CD4-positive, alpha-beta T cell (primary cell): ENCODE measurements around the gene NR3C2. TPM values are rescaled to one million over a fixed set of nuclear protein-coding genes. Genes with fewer than 3 reads are reported as not detected.

ENCODE experiments used
- ATAC-seq: fragments of 200-7000 bp; cut with Tn5 transposase; one replicate; pipeline ENCODE4 v1.10.0; 2022; ENCODE audit warnings: mild to moderate bottlenecking; ENCODE audit not compliant: poor library complexity
- CTCF ChIA-PET: fragments of 350-600 bp; sonication (Branson Sonifier 250); formaldehyde crosslinking; loops from one replicate; lab custom pipeline; 2021; ENCODE audit warnings: antibody characterized with exemption, inconsistent platforms; lab: Charles Lee
- POLR2A ChIA-PET: fragments of 350-600 bp; sonication (Branson Sonifier 250); formaldehyde crosslinking; loops from one replicate; lab custom pipeline; 2021; ENCODE audit warnings: antibody characterized with exemption, inconsistent platforms; lab: Charles Lee
- DNase-seq, 14 experiments: peaks; one replicate each; pipeline ENCODE4 v3.0.0-alpha.2; 2013 to 2020; ENCODE audit warnings: mixed read lengths in 2 of 14
- H3K27ac ChIP-seq, 2 donors: one replicate each; pipeline versions ENCODE4 v1.5.1 to v1.7.0; 2013; ENCODE audit warnings: low read length in 2 of 2, low read depth in 1 of 2, mild to moderate bottlenecking in 1 of 2
- H3K27me3 ChIP-seq, 2 experiments: 1 replicate in 1 of 2; 2 replicates in 1 of 2; pipeline versions ENCODE4 v1.6.1 to v1.7.0; 2013; ENCODE audit warnings: low read length in 2 of 2, control low read depth in 1 of 2, mild to moderate bottlenecking in 1 of 2, moderate library complexity in 1 of 2; ENCODE audit not compliant: insufficient read depth in 2 of 2, control insufficient read depth in 1 of 2
- H3K36me3 ChIP-seq: one replicate; pipeline ENCODE4 v1.6.1; 2013; ENCODE audit warnings: low read length, control low read depth; ENCODE audit not compliant: insufficient read depth
- H3K4me1 ChIP-seq: one replicate; pipeline ENCODE4 v1.6.1; 2013; ENCODE audit warnings: low read length, control low read depth; ENCODE audit not compliant: insufficient read depth
- H3K4me3 ChIP-seq: one replicate; pipeline ENCODE4 v1.5.1; 2013; ENCODE audit warnings: mild to moderate bottlenecking, low read length, moderate library complexity
- H3K9me3 ChIP-seq, 2 experiments: 1 replicate in 1 of 2; 2 replicates in 1 of 2; pipeline versions ENCODE4 v1.6.1 to v1.7.0; 2013; ENCODE audit warnings: low read length in 2 of 2, mild to moderate bottlenecking in 2 of 2, control low read depth in 1 of 2, moderate library complexity in 1 of 2; ENCODE audit not compliant: control insufficient read depth in 1 of 2, insufficient read depth in 1 of 2
- H3K27ac Mint-ChIP-seq: one replicate; pipeline ENCODE4 v1.8.0; 2020; ENCODE audit warnings: mixed read lengths
- H3K27me3 Mint-ChIP-seq: one replicate; pipeline ENCODE4 v1.8.0; 2021; ENCODE audit warnings: mixed read lengths
- H3K36me3 Mint-ChIP-seq: one replicate; pipeline ENCODE4 v1.8.0; 2021; ENCODE audit warnings: low read depth, mixed read lengths
- H3K4me1 Mint-ChIP-seq: one replicate; pipeline ENCODE4 v1.8.0; 2021; ENCODE audit warnings: low read depth, mixed read lengths
- H3K4me3 Mint-ChIP-seq: one replicate; pipeline ENCODE4 v1.8.0; 2020; ENCODE audit warnings: mild to moderate bottlenecking, mixed read lengths
- H3K9me3 Mint-ChIP-seq: one replicate; pipeline ENCODE4 v1.8.0; 2020; ENCODE audit warnings: mixed read lengths
- intact Hi-C, 2 experiments: fragments of 100-400 bp; cut with DNase I in 1 of 2; cut with micrococcal nuclease in 1 of 2; formaldehyde crosslinking; loops; one replicate each; pipeline versions ENCODE4 v1.15.1 to v1.9.0; 2023 to 2025; cut with DNase I, micrococcal nuclease
- total RNA-seq, 174 experiments: library from RNA in 2 of 174; stranded (reverse) in 2 of 174; gene quantifications; one replicate each; pipeline ENCODE4 v1.2.3 and lab custom pipeline; 2021 to 2026
- TF ChIP-seq, protein P1 (sequence below): fragments of 200-600 bp; IDR thresholded peaks from one replicate; pipeline ENCODE4 v1.8.0; 2022; ENCODE audit warnings: antibody characterized with exemption, mild to moderate bottlenecking

The NR3C2 gene
- total RNA-seq, 2 experiments from 2014 or later = 31.6 to 35.0 TPM

DNA sequence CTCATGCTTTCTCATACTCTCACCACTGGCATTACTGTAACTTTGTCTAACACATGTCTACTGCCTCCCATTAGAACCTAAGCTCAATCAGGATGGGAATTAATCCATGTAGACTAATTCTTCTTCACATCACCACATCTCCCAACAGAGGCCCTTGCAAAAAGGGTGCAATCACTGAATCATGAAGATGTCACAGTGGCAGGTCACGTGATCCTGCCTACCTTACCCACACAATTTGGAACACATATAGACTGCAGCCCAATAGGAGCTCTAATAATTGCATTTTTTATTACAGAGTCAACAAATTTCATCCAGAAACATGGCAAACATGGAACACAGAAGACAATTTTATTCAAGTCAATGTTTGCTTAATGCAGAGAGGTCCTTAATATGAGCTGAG is 146.6 kb downstream of the NR3C2 start:
- no peak for DNase-seq
- Histone ChIP-seq H3K27me3 (no peaks in the 10 kb centered on the region), H3K27ac (no peak overlapping the region), H3K4me3 (no peak overlapping the region), H3K9me3 (peaks cover 0 to 5% of the 10 kb centered on the region in 2 experiments), H3K4me1 (no peaks in the 10 kb centered on the region), H3K36me3 (no peaks in the 10 kb centered on the region)
- no peaks in the 10 kb centered on the region for H3K27me3 Mint-ChIP-seq
- POLR2A ChIA-PET = no interaction called here
- no peak for ATAC-seq
- H3K36me3 Mint-ChIP-seq = peaks cover 16% of the 10 kb centered on the region
- no peak overlapping the region for H3K4me3 Mint-ChIP-seq
- H3K27ac Mint-ChIP-seq = no peak overlapping the region
- CTCF ChIA-PET = no interaction called here
- peaks cover 49% of the 10 kb centered on the region for H3K4me1 Mint-ChIP-seq
- intact Hi-C loops = no loop called here
- TF ChIP-seq, protein P1, sequence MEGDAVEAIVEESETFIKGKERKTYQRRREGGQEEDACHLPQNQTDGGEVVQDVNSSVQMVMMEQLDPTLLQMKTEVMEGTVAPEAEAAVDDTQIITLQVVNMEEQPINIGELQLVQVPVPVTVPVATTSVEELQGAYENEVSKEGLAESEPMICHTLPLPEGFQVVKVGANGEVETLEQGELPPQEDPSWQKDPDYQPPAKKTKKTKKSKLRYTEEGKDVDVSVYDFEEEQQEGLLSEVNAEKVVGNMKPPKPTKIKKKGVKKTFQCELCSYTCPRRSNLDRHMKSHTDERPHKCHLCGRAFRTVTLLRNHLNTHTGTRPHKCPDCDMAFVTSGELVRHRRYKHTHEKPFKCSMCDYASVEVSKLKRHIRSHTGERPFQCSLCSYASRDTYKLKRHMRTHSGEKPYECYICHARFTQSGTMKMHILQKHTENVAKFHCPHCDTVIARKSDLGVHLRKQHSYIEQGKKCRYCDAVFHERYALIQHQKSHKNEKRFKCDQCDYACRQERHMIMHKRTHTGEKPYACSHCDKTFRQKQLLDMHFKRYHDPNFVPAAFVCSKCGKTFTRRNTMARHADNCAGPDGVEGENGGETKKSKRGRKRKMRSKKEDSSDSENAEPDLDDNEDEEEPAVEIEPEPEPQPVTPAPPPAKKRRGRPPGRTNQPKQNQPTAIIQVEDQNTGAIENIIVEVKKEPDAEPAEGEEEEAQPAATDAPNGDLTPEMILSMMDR = no peak
- H3K9me3 Mint-ChIP-seq = no peaks in the 10 kb centered on the region

GRCh38 chr4:148293571-148293970 is 148.6 kb downstream of the NR3C2 start:
- ATAC-seq = no peak
- Mint-ChIP-seq H3K4me1 (peaks cover 60% of the 10 kb centered on the region), H3K27ac (no peak overlapping the region), H3K4me3 (no peak overlapping the region), H3K9me3 (no peaks in the 10 kb centered on the region), H3K27me3 (no peaks in the 10 kb centered on the region), H3K36me3 (peaks cover 6% of the 10 kb centered on the region)
- H3K4me1 ChIP-seq = no peaks in the 10 kb centered on the region
- POLR2A ChIA-PET = no interaction called here
- intact Hi-C loops = no loop called here
- no peak overlapping the region for H3K27ac ChIP-seq
- TF ChIP-seq, protein P1 = no peak
- DNase-seq = no peak
- H3K9me3 ChIP-seq = no peaks in the 10 kb centered on the region
- H3K36me3 ChIP-seq = no peaks in the 10 kb centered on the region
- H3K27me3 ChIP-seq = no peaks in the 10 kb centered on the region
- H3K4me3 ChIP-seq = no peak overlapping the region
- CTCF ChIA-PET = no interaction called here

GRCh38 chr4:148292686-148293085 is 149.5 kb downstream of the NR3C2 start:
- TF ChIP-seq, protein P1 = no peak
- H3K4me1 ChIP-seq = no peaks in the 10 kb centered on the region
- no peaks in the 10 kb centered on the region for H3K9me3 Mint-ChIP-seq
- H3K27me3 Mint-ChIP-seq = no peaks in the 10 kb centered on the region
- POLR2A ChIA-PET = no interaction called here
- H3K36me3 ChIP-seq = no peaks in the 10 kb centered on the region
- peaks cover 60% of the 10 kb centered on the region for H3K4me1 Mint-ChIP-seq
- ATAC-seq = no peak
- no peak overlapping the region for H3K27ac ChIP-seq
- H3K36me3 Mint-ChIP-seq = no peaks in the 10 kb centered on the region
- H3K4me3 Mint-ChIP-seq = no peak overlapping the region
- CTCF ChIA-PET = no interaction called here
- no peak for DNase-seq
- no peaks in the 10 kb centered on the region for H3K9me3 ChIP-seq
- intact Hi-C loops = no loop called here
- no peak overlapping the region for H3K27ac Mint-ChIP-seq
- H3K27me3 ChIP-seq = no peaks in the 10 kb centered on the region
- no peak overlapping the region for H3K4me3 ChIP-seq
